GM21390 (cell line): ENCODE data around the gene SNX32.
A peak's percentile ranks its signal among the peaks of the same experiment; 100 is the strongest.

ENCODE experiments used
- ATAC-seq: cut with Tn5 transposase; IDR thresholded peaks from one replicate; pipeline ENCODE4 v1.9.1; 2021; ENCODE audit not compliant: unreplicated experiment

SNX32 gene

GRCh38 chr11:65865550-65866172 lies 31.9 kb downstream of the SNX32 start:
- no peak for ATAC-seq

GRCh38 chr11:65866509-65867283 lies 32.9 kb downstream of the SNX32 start:
- ATAC-seq = no peak

- ATAC-seq = no peak
These were observed 33.7 kb downstream of the SNX32 start for GRCh38 chr11:65867284-65868071.

- no peak for ATAC-seq
These were observed 34.4 kb downstream of the SNX32 start for GRCh38 chr11:65868076-65868667.

DNA sequence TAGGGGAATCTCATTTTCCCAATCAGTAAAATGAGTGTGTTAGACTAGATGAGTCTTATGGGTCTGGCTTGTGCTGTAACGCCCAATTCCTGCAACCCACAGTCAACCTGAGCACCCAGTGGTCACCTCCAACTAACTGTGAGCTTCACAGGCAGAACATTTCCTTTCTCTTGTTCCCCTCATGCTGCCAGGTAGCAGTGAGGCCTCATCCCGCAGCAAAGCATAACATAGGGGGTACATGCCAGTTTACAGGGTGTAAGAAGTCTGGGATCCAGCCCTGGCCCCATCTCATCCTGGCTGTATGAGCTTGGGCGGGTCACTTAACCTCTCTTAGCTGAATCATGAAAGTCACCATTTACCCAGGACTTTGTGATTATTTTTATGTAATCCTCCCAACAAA lies 35.1 kb downstream of the SNX32 start:
- no peak for ATAC-seq

DNA sequence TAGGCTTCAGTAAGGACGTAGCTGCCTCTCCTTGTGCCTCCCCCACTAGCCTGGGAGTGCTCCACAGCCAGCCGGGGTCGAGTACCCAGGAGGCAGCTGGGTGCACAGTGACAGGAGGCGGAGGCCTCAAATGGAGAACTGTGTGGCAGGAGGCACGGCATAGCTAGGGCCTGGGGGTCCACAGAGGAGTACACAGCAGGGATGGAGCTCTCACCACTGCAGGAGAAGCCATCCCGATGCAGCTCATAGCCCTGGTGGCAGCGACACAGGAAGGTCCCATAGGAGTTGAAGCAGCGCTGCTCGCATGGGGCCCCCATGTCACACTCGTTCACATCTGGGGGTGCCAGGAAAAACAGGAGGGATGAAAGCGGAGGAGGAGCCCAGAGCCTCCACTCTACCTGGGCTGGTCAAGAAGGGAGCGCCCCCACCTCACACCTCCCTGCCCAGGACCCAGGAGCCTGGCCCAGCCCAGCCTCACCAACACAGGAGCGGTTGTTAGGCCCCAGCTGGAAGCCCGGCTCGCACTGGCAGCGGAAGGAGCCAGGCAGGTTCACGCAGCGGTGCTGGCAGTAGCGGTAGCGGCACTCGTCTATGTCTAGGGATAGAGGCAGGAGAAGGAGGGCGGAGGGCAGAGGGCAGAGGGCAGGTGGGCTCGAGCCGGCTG lies 36.0 kb downstream of the SNX32 start:
- ATAC-seq = no peak

- ATAC-seq = no peak
These were observed 36.5 kb downstream of the SNX32 start for GRCh38 chr11:65870307-65870658.

DNA sequence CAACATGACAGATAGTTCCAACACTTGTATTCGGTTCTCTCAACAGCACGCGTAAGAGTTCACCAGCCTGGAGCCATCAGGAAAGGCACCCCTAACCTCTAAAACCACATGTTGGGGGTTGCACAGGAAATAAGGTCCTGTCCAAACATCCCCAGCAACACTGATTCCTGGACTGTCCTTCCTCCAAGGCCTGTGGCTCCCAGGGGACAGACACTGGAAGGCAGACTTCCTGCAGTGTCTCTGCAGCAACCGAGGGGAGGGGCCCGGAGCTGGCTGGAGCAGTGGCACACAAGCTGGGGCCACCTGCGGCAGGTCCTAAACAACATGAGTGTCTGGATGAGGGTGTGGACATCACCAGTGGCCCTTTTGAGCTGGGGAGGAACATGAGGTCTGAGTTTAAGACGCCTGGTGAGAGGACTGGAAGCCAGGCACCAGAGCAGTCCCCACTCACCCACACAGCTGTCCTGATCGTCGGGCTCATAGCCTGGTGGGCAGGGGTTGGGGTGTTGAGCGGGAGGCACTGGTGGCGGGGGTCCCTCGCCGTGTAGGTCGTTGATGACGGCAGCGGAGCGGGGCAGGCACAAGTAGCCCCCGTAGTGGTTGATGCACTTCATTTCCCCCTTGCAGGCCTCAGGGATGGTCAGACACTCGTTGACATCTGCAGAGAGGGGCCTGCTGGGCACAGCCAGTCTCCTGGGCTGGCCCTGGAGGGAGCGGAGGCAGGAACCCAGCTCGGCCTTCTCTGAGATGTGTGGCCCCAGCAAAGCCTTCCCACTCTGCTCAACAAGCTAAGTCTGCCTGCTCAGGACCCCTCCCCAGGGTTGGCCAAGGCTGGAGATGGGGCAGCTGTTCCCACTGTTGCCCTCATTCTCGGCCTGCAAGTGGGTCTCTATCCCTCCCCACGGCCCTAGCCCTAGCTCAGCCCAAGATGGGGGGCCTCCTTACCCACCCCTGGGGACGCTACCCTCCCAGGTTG lies 37.2 kb downstream of the SNX32 start:
- no peak for ATAC-seq

DNA sequence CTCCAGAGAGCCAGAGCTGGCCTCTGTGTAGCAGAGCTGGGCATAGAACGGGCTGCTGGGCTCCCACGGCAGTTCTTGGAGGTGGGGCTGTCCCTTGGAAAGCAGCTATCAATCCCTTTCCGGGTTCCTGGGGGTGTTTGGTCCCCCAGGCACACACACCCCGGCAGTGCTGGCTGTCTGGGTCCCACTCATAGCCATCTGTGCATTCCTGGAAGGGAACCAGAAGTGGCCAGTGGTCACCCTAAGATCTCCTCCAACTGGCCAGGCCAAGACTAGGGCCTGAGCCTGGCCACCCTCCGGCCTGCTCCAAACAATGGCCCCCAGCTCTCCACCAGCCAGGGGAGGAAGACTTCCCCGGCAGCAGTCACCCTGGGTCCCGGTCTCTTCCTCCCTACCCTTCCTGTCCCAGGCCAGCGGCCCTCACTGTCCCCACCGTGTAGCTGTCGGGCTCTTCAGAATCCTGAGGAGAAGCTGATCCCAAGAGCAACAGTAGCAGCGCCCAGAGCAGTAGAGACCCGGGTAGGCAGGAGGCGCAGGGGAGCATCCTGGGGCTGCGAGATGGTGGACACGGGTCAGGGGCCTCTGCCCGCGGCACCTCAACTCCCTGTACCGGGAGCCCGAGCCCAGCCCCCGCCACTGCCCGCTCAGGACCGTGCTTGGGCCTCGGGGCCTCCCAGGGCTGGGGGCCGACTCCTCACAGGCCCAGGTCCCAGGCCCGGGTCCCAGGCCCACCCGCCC lies 38.2 kb downstream of the SNX32 start:
- no peak for ATAC-seq

- no peak for ATAC-seq
These were observed 39.0 kb downstream of the SNX32 start, which contains the start of gene EFEMP2 for GRCh38 chr11:65872586-65873317. Gene EFEMP2, minus strand, starts transcription at chr11:65872800. Its CDS starts 446 bp downstream, at chr11:65872354.

GRCh38 chr11:65873318-65874156 lies 39.8 kb downstream of the SNX32 start:
- ATAC-seq = peak; percentile 65

DNA sequence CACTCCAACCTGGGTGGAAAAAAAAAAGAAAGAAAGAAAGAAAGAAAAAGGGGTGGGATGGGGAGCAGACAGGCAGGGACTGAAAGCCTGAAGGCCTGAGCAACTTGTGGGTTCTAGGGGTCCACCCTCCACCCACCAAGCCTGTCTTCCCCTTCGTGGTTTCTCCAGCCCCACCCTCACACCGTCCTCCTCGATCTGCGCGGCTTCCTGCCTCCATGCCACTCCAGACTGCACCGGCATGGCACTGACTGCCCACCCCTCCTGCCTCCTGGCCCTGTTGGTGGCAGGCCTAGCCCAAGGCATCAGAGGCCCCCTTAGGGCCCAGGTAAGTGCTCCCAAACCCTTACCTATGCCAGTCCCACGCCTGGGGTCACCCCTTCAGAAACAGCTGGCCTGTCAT lies 45.9 kb downstream of the SNX32 start, which contains the start of gene CTSW:
Gene CTSW (plus strand): TSS at position 221 of the 400 bp plus-strand sequence. CDS start 18 bp downstream, at position 239.
- no peak for ATAC-seq

GRCh38 chr11:65880027-65880426 lies 46.3 kb downstream of the SNX32 start:
- no peak for ATAC-seq

DNA sequence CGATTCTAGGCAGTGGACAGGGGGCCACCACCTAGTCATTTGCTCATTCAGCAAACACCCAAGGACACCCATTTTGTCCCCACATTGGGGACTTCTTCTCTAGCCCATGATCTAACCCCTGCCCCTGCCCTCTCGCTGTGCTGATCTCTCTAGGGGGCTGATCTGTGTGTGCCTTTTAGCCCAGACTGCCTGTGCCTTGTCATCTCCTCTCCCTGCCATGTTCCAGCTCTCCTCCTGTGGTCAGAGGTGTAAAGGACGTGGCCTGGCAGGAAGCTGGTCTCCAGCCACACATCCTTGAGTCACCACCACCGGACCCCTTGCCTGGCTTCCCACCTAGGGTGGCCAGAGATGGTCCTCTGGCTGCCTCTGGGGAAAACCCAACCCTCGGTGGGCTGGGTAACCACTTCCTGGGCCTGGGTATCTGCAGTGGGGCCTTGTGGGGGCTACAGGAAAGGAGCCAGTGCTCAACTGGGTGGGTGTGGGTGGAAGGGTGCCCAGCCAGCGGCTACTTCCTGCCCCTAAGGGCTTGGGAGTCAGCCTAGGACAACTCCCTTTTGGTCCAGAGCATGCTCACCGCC lies 47.2 kb downstream of the SNX32 start:
- no peak for ATAC-seq

DNA sequence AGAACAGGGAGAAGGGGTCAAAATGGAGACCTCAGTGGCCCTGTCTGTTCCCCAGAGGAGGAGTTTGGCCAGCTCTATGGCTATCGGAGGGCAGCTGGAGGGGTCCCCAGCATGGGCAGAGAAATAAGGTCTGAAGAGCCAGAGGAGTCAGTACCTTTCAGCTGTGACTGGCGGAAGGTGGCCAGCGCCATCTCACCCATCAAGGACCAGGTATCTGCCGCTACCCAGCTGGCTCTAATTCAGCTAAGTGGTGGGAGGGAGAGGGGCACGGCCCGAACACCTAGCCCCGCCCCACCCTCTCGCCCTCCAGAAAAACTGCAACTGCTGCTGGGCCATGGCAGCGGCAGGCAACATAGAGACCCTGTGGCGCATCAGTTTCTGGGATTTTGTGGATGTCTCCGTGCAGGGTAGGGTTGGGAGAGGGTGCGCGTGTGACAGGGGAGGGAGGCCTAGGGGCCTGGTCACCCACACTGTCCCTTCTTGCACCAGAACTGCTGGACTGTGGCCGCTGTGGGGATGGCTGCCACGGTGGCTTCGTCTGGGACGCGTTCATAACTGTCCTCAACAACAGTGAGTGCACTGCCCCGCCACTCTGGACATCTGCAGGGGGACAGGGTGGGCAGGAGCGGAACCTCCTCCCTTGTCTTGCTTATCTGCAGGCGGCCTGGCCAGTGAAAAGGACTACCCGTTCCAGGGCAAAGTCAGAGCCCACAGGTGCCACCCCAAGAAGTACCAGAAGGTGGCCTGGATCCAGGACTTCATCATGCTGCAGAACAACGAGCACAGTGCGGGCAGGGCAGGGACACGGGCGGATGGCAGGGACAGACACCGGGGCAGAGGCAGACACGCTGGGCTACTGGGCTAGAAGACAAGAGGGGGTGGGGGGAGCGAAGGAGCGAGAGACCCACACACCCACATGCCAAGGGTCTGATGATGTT lies 48.6 kb downstream of the SNX32 start:
- ATAC-seq = no peak
